Ishikawa (cell line): Measurements from ENCODE around the gene SEMA3E.

Experiments used
- CEBPB ChIP-seq: IDR thresholded peaks from 2 replicates; pipeline ENCODE4 v1.6.1; 2012
- CREB1 ChIP-seq: IDR thresholded peaks from 2 replicates; pipeline ENCODE4 v1.6.1; 2012; ENCODE audit warnings: low read depth
- EGR1 ChIP-seq: IDR thresholded peaks from 2 replicates; pipeline ENCODE4 v1.6.1; 2012
- EP300 ChIP-seq: IDR thresholded peaks from 2 replicates; pipeline ENCODE4 v1.6.1; 2012; ENCODE audit warnings: borderline replicate concordance
- FOXM1 ChIP-seq: IDR thresholded peaks from 2 replicates; pipeline ENCODE4 v1.6.1; 2012; ENCODE audit warnings: low read depth, borderline replicate concordance
- MAX ChIP-seq: IDR thresholded peaks from 2 replicates; pipeline ENCODE4 v1.6.1; 2012
- NFIC ChIP-seq: IDR thresholded peaks from 2 replicates; pipeline ENCODE4 v1.6.1; 2012
- RAD21 ChIP-seq: IDR thresholded peaks from 2 replicates; pipeline ENCODE4 v1.6.1; 2012; ENCODE audit warnings: low read depth
- REST ChIP-seq: IDR thresholded peaks from 2 replicates; pipeline ENCODE4 v1.6.1; 2012; ENCODE audit warnings: low read depth, mild to moderate bottlenecking
- TAF1 ChIP-seq: IDR thresholded peaks from 2 replicates; pipeline ENCODE4 v1.6.1; 2012; ENCODE audit warnings: low read depth, mild to moderate bottlenecking
- TCF12 ChIP-seq: IDR thresholded peaks from 2 replicates; pipeline ENCODE4 v1.6.1; 2012; ENCODE audit warnings: low read depth
- TEAD4 ChIP-seq: IDR thresholded peaks from 2 replicates; pipeline ENCODE4 v1.6.1; 2012
- USF1 ChIP-seq: IDR thresholded peaks from 2 replicates; pipeline ENCODE4 v1.6.1; 2012
- YY1 ChIP-seq: IDR thresholded peaks from 2 replicates; pipeline ENCODE4 v1.6.1; 2012; ENCODE audit warnings: low read depth
- ZBTB7A ChIP-seq: IDR thresholded peaks from 2 replicates; pipeline ENCODE4 v1.6.1; 2012; ENCODE audit warnings: low read depth

Gene SEMA3E

GRCh38 chr7:83456413-83456812, 192.5 kb downstream of the SEMA3E start:
- TF ChIP-seq YY1 (no peak), TEAD4 (no peak), NFIC (no peak), TCF12 (no peak), MAX (no peak), USF1 (no peak), CEBPB (no peak), CREB1 (no peak), ZBTB7A (no peak), REST (no peak), EP300 (no peak), EGR1 (no peak), TAF1 (no peak), RAD21 (no peak), FOXM1 (no peak)

GRCh38 chr7:83455612-83456011, 193.3 kb downstream of the SEMA3E start:
- no peak for TF ChIP-seq TAF1
- no peak for TF ChIP-seq CEBPB
- no peak for TF ChIP-seq MAX
- TF ChIP-seq TCF12, result no peak

GRCh38 chr7:83452256-83452655, 196.7 kb downstream of the SEMA3E start:
- no peak for TF ChIP-seq REST
- TF ChIP-seq NFIC, result no peak
- TF ChIP-seq YY1, result no peak
- TF ChIP-seq TEAD4, result no peak
- TF ChIP-seq EGR1, result no peak
- TF ChIP-seq USF1, result no peak
- TF ChIP-seq ZBTB7A, result no peak
- no peak for TF ChIP-seq TCF12
- TF ChIP-seq CREB1, result no peak
- no peak for TF ChIP-seq FOXM1
- TF ChIP-seq MAX, result no peak
- TF ChIP-seq CEBPB, result no peak
- TF ChIP-seq RAD21, result no peak
- TF ChIP-seq EP300, result no peak
- TF ChIP-seq TAF1, result no peak

- TF ChIP-seq FOXM1 (no peak), TCF12 (no peak), EP300 (no peak), YY1 (no peak), USF1 (no peak), REST (no peak)
Measured at GRCh38 chr7:83451501-83452045, 197.4 kb downstream of the SEMA3E start.
